GM13976 (cell line): ENCODE data around the gene TMEM26.

Source experiments
- DNase-seq: peaks from one replicate; pipeline ENCODE4 v3.0.0; 2012; ENCODE audit warnings: low spot score
- CTCF ChIP-seq: IDR thresholded peaks from 2 replicates; pipeline ENCODE4 v1.5.1; 2012; ENCODE audit warnings: borderline replicate concordance, mild to moderate bottlenecking; ENCODE audit not compliant: insufficient read depth; ENCODE audit errors: extremely low read depth, missing control alignments, control extremely low read depth
- in situ Hi-C: fragments of 300-500 bp; cut with MboI; formaldehyde crosslinking; loops from one replicate; pipeline ENCODE4 v1.12.0; 2022; ENCODE audit warnings: low sequenced_read_pairs, mixed read lengths, inconsistent platforms; ENCODE audit not compliant: unreplicated experiment

TMEM26 gene

GRCh38 chr10:61408105-61408504 lies 45.1 kb downstream of the TMEM26 start:
- in situ Hi-C loops: no loop called here
- TF ChIP-seq CTCF: no peak
- DNase-seq: no peak

GRCh38 chr10:61406736-61407135 lies 46.4 kb downstream of the TMEM26 start:
- in situ Hi-C loops: no loop called here
- no peak for TF ChIP-seq CTCF
- no peak for DNase-seq

GRCh38 chr10:61406242-61406641 lies 46.9 kb downstream of the TMEM26 start:
- in situ Hi-C loops: no loop called here
- DNase-seq: no peak
- TF ChIP-seq CTCF: no peak

- DNase-seq: no peak
These were observed 48.4 kb downstream of the TMEM26 start for GRCh38 chr10:61404751-61405150.

GRCh38 chr10:61400524-61400923 lies 52.7 kb downstream of the TMEM26 start:
- in situ Hi-C loops: no loop called here
- DNase-seq: no peak
- TF ChIP-seq CTCF: no peak

More at GRCh38 chr10:61404751-61405150, 48.4 kb downstream of the TMEM26 start:
- in situ Hi-C loops: no loop called here
- TF ChIP-seq CTCF: no peak

GRCh38 chr10:61399406-61399805 lies 53.8 kb downstream of the TMEM26 start:
- no peak for TF ChIP-seq CTCF
- in situ Hi-C loops: no loop called here
- DNase-seq: no peak
